HG02588 (cell line): Measurements from ENCODE around the gene DYNLT2.
A peak's percentile ranks its signal among the peaks of the same experiment; 100 is the strongest.

ENCODE experiments used
- ATAC-seq: cut with Tn5 transposase; IDR thresholded peaks from one replicate; pipeline ENCODE4 v1.9.1; 2021; ENCODE audit warnings: mild to moderate bottlenecking, moderate library complexity; ENCODE audit not compliant: unreplicated experiment

DYNLT2 gene, protein sequence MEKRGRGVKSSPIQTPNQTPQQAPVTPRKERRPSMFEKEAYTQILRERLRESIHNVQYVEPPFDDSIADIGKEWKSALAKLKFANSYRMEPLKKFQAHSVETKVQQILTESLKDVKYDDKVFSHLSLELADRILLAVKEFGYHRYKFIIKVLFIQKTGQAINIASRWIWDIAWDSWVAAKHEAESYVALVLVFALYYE

GRCh38 chr6:169751242-169752073 is at the start of gene DYNLT2, which contains the start of gene ERMARD:
Gene DYNLT2 (minus strand): TSS chr6:169751572. CDS start chr6:169751458, 114 bp downstream.
Gene ERMARD (plus strand): TSS chr6:169751622. CDS start chr6:169751658, 36 bp downstream.
- ATAC-seq: peak; percentile 92

DNA sequence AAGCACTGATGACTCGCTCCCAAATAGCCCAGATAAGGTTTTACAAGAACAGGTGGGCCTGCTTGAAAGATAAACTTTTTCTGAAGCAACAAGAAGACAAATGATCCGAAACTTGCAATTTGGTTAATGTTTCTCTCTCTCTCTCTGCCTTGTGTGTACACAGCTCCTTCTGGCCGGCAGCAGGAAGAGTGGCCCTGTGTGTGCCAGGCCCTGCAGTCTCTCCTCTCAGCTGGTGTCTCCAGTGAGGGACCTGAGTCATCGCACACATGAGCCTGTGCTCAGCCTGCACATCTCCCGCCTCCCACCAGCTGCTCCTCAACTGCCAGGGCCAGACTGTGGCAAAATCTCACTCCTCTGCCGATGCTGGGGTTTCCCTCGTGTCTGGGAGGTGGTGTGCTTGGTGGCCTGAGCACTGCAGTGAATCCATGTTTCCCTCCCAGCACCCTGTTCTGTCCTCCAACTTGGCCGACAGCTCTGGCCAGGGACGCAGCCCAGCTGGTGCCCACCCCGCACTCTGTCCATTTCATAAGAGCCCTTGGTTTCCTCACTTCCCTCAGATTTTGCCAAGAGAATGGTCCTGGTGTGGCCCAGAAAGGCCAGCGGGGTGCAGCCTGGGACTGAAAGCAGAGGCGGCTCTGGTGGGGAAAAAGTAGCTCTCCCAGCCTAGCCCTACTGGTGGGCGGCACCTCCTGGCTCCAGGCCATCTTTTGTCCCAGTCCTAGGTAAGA is 49.5 kb upstream of the DYNLT2 start:
- no peak for ATAC-seq

GRCh38 chr6:169800116-169800667 is 48.8 kb upstream of the DYNLT2 start:
- no peak for ATAC-seq

DNA sequence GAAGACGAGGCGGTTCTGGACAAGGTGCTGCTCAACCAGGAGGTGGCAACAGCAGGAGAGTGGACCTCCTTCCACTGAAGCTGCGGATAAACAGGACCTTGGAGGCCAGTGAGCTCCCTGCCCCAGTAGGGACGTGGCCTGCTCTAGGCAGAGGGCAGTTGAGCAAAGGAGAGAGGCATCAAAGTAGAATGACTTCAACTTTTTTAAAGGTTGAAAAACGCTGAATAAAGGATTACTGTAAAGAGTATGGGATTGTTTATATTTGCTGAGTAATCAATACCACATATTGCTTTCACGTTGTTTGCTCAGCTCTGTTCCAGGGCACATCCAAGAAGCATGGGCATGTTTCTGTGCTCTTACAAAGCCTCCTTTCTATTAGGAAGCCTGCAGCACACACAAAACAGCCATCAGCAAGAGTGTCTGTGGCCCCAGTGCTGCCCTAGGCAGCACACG is 48.1 kb upstream of the DYNLT2 start:
- ATAC-seq: no peak

- ATAC-seq: no peak
Observed at GRCh38 chr6:169798764-169799473, 47.5 kb upstream of the DYNLT2 start.

- ATAC-seq: no peak
Observed at GRCh38 chr6:169795196-169795595, 43.8 kb upstream of the DYNLT2 start.

- no peak for ATAC-seq
Observed at GRCh38 chr6:169794317-169795055, 43.1 kb upstream of the DYNLT2 start.

DNA sequence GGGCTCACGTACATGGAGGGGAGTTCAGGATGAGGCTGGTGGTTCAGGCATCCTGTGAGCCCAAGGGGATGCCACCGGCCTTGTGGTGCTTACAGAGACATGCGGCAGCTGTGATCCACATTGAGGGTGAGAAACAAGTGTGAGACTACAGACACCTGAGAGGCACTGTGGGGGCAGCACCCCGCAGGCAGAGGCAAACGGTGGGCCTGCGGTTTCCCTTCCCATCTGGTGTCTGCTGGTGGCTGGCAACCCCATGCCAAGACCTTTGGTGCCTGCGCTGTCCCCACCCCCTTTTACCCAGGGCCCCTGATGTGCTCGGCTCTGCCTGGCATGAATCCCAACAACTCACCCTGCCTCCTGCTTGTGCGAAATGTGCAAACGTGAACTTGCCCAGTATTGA is 42.0 kb upstream of the DYNLT2 start:
- ATAC-seq: no peak

- no peak for ATAC-seq
Observed at GRCh38 chr6:169792306-169793015, 41.1 kb upstream of the DYNLT2 start.

DNA sequence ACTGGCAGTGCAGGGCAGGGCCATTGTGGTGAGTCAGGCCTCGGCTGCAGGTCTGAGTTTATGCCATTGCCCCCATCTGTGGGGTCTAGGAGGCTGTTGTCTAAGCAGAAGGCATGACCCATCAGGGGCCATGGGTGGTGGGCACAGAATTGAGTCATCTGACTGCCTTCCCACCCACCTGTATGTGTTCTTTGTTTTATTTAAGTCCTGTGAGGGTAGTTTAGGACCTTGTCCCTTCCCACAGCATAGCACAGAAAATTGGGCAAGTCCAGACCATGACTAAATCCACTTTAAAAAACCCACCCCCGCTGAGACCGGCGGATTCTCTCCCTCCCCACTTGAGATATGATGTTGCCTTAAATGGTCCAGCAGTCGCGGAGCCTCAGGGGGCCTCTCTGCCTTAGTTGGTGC is 40.4 kb upstream of the DYNLT2 start:
- no peak for ATAC-seq

- ATAC-seq: peak; percentile 97
Observed at GRCh38 chr6:169789944-169790927, 38.9 kb upstream of the DYNLT2 start.

GRCh38 chr6:169789146-169789943 is 38.0 kb upstream of the DYNLT2 start:
- ATAC-seq: no peak

GRCh38 chr6:169788809-169789145 is 37.4 kb upstream of the DYNLT2 start:
- no peak for ATAC-seq

DNA sequence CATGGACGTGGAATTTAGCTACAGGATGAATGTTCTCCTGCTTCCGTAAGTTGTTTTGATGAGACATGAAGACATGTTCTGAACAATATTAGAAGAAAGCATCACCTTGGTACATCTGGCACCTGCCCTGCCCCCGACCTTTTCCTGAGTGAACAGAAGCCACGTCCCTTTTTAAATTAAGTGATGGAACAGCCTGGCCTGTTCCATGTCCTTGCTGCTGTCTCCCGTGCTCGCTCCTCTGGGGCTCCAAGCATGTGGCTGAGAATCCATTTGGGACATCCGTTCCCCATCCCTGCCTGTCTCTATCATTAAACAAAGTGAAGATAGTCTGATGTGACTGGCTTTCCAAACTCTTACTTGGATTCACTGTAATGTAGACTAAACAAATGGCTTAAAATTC is 36.4 kb upstream of the DYNLT2 start:
- ATAC-seq: no peak

GRCh38 chr6:169786349-169786748 is 35.0 kb upstream of the DYNLT2 start:
- ATAC-seq: no peak

- ATAC-seq: no peak
Observed at GRCh38 chr6:169785566-169785965, 34.2 kb upstream of the DYNLT2 start.

DNA sequence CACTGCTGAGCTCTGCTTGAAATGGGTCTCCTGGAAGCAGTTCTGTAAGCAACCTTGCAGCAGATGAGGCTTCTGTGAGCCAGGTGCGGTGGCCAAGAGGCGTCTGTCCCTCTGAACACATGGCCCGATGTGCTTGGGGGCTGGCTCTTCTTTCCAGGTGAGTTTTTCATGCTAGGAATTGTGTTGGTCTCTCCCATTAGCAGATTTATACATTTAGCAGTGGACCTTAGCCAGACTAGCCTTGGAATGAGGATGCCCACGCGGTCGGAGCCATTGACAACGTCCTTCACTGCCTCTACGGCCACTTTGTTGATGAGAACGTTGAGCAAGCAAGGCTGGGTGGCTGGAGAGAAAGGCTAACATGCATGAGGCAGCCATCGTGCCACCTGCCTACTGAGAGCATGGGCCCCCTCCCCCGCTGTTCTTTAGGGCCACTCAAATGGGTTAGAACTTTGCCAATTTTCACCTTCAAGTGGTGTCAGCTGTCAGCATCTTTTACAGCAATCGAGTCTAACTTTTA is 33.5 kb upstream of the DYNLT2 start:
- no peak for ATAC-seq
